ENCODE results near the gene ADGRF4. TPM values are rescaled to one million over a fixed set of nuclear protein-coding genes. Genes with fewer than 3 reads are reported as not detected.

ADGRF4 gene
- total and polyA plus RNA-seq, 9 donors, result 0.11 to 1.3 (median 0.27) TPM; not detected in 2

DNA sequence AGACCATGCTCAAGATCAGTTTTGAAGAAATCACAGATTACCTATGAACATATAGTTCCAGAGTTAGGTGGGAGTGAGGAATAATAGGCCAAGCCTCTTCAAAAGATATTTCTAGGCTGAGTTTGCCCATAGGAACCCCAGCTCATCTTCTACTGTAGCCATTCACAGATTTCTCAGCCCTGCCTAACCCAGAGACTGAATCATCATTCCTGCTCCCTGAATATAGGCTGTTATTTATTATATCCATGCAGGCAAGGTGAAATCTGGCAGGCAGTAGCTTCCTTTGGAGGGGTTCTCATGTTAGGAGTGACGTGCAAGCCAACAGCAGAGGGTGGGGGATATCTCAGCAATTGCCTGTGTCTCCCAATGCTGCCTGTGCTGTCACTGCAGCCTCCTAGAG is 25.6 kb upstream of the ADGRF4 start:
- intact Hi-C loops (cut with DNase I), result no loop called here
- no peaks in the 10 kb centered on the region for H3K4me1 ChIP-seq (ENCODE audit: insufficient read depth)
- no peaks in the 10 kb centered on the region for H3K27me3 ChIP-seq
- H3K9me3 ChIP-seq, result no peaks in the 10 kb centered on the region
- H3K36me3 ChIP-seq, result no peaks in the 10 kb centered on the region
- WGBS, 3 donors, result 76 to 89% (median 85%) methylated on average over 1 of the region's 1 CpG
- H3K27ac ChIP-seq, result no peak overlapping the region
- no peak for TF ChIP-seq EP300 (IDR thresholded peaks at IDR 0.05)
- no peak for TF ChIP-seq POLR2A (IDR thresholded peaks at IDR 0.05)
- TF ChIP-seq, protein P1, sequence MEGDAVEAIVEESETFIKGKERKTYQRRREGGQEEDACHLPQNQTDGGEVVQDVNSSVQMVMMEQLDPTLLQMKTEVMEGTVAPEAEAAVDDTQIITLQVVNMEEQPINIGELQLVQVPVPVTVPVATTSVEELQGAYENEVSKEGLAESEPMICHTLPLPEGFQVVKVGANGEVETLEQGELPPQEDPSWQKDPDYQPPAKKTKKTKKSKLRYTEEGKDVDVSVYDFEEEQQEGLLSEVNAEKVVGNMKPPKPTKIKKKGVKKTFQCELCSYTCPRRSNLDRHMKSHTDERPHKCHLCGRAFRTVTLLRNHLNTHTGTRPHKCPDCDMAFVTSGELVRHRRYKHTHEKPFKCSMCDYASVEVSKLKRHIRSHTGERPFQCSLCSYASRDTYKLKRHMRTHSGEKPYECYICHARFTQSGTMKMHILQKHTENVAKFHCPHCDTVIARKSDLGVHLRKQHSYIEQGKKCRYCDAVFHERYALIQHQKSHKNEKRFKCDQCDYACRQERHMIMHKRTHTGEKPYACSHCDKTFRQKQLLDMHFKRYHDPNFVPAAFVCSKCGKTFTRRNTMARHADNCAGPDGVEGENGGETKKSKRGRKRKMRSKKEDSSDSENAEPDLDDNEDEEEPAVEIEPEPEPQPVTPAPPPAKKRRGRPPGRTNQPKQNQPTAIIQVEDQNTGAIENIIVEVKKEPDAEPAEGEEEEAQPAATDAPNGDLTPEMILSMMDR (IDR thresholded peaks at IDR 0.05), result no peak
- DNase-seq, result no peak
- H3K4me3 ChIP-seq, result no peak overlapping the region

- H3K27me3 ChIP-seq, result no peaks in the 10 kb centered on the region
- intact Hi-C loops (cut with DNase I), result no loop called here
- 89 to 92% (median 89%) methylated on average over 3 of the region's 3 CpGs for WGBS, 3 donors
- no peaks in the 10 kb centered on the region for H3K4me1 ChIP-seq (ENCODE audit: insufficient read depth)
- no peak overlapping the region for H3K27ac ChIP-seq
- no peak overlapping the region for H3K4me3 ChIP-seq
- H3K9me3 ChIP-seq, result no peaks in the 10 kb centered on the region
- TF ChIP-seq EP300 (IDR thresholded peaks at IDR 0.05) (no peak), POLR2A (IDR thresholded peaks at IDR 0.05) (no peak)
- TF ChIP-seq, protein P1 (IDR thresholded peaks at IDR 0.05), result no peak
- H3K36me3 ChIP-seq, result no peaks in the 10 kb centered on the region
- DNase-seq, result no peak
Measured at GRCh38 chr6:47674673-47675072, 23.7 kb upstream of the ADGRF4 start.

- Histone ChIP-seq H3K4me1 (ENCODE audit: insufficient read depth) (no peaks in the 10 kb centered on the region), H3K9me3 (no peaks in the 10 kb centered on the region), H3K36me3 (no peaks in the 10 kb centered on the region), H3K27ac (no peak overlapping the region), H3K27me3 (no peaks in the 10 kb centered on the region), H3K4me3 (no peak overlapping the region)
- WGBS, 3 donors, result 61 to 77% (median 65%) methylated on average over 4 of the region's 4 CpGs
- TF ChIP-seq POLR2A (IDR thresholded peaks at IDR 0.05) (no peak), EP300 (IDR thresholded peaks at IDR 0.05) (no peak)
- TF ChIP-seq, protein P1 (IDR thresholded peaks at IDR 0.05), result no peak
- intact Hi-C loops (cut with DNase I), result no loop called here
- no peak for DNase-seq
Measured at GRCh38 chr6:47677381-47678100, 20.8 kb upstream of the ADGRF4 start.

DNA sequence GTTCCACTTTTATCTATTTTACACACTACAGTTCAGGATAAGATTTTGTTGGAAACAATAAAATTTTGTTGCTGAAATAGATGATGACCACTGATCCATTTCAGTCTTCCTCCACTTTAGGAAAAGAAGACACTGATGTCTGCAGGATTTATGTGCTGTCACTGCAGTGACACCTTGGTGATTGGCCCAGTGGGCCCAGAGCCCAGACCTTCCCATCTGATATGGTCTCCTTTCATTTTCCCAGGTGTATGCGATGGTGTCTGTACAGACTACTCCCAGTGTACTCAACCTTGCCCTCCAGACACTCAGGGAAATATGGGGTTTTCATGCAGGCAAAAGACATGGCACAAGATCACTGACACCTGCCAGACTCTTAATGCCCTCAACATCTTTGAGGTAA is 19.6 kb upstream of the ADGRF4 start:
- WGBS, 3 donors, result 86 to 100% (median 93%) methylated on average over 1 of the region's 1 CpG
- DNase-seq, result no peak
- TF ChIP-seq, protein P1 (IDR thresholded peaks at IDR 0.05), result no peak
- no peak for TF ChIP-seq POLR2A (IDR thresholded peaks at IDR 0.05)
- TF ChIP-seq EP300 (IDR thresholded peaks at IDR 0.05), result no peak
- no peaks in the 10 kb centered on the region for H3K9me3 ChIP-seq
- no peak overlapping the region for H3K4me3 ChIP-seq
- intact Hi-C loops (cut with DNase I), result no loop called here
- no peak overlapping the region for H3K27ac ChIP-seq
- H3K27me3 ChIP-seq, result no peaks in the 10 kb centered on the region
- H3K4me1 ChIP-seq (ENCODE audit: insufficient read depth), result no peaks in the 10 kb centered on the region
- H3K36me3 ChIP-seq, result no peaks in the 10 kb centered on the region
